GM23338 (cell line): ENCODE results near the gene HSD11B1. TPM values are rescaled to one million over a fixed set of nuclear protein-coding genes. Genes with fewer than 3 reads are reported as not detected.

Experiments
- ATAC-seq: fragments of 200-7000 bp; cut with Tn5 transposase; 3 replicates; pipeline ENCODE4 v1.9.1; 2020
- DNase-seq: peaks from one replicate; pipeline ENCODE4 v3.0.0-alpha.2; 2015; ENCODE audit warnings: low spot score
- H2AFZ ChIP-seq: fragments of 200-600 bp; sonication (generic); 2 replicates; pipeline ENCODE4 v1.8.0; 2016; ENCODE audit warnings: antibody characterized with exemption, mild to moderate bottlenecking, moderate library complexity
- H3F3A ChIP-seq: fragments of 200-600 bp; sonication (generic); replicated peaks from 2 replicates; pipeline ENCODE4 v1.8.0; 2017; ENCODE audit warnings: antibody characterized with exemption, mixed run types, low read depth
- H3K27ac ChIP-seq: fragments of 200-600 bp; sonication (generic); 2 replicates; pipeline ENCODE4 v1.6.1; 2016; ENCODE audit warnings: low read depth
- H3K27me3 ChIP-seq: fragments of 200-600 bp; sonication (generic); 2 replicates; pipeline ENCODE4 v1.8.0; 2016; ENCODE audit warnings: mild to moderate bottlenecking, mixed run types, moderate library complexity; ENCODE audit not compliant: insufficient read depth
- H3K36me3 ChIP-seq: fragments of 200-600 bp; sonication (generic); 2 replicates; pipeline ENCODE4 v1.8.0; 2016; ENCODE audit warnings: mild to moderate bottlenecking; ENCODE audit not compliant: insufficient read depth
- H3K4me1 ChIP-seq: fragments of 200-600 bp; sonication (generic); 2 replicates; pipeline ENCODE4 v1.8.0; 2016; ENCODE audit warnings: mild to moderate bottlenecking, moderate library complexity; ENCODE audit not compliant: insufficient read depth
- H3K4me2 ChIP-seq: fragments of 200-600 bp; sonication (generic); 2 replicates; pipeline ENCODE4 v1.7.1; 2017; ENCODE audit warnings: mixed run types
- H3K4me3 ChIP-seq: fragments of 200-600 bp; sonication (generic); 2 replicates; pipeline ENCODE4 v1.6.1; 2016; ENCODE audit warnings: mixed run types
- H3K79me2 ChIP-seq: fragments of 200-600 bp; sonication (generic); replicated peaks from 2 replicates; pipeline ENCODE4 v1.8.0; 2017; ENCODE audit warnings: mild to moderate bottlenecking; ENCODE audit not compliant: insufficient read depth
- H3K9me2 ChIP-seq: fragments of 200-600 bp; sonication (generic); 2 replicates; pipeline ENCODE4 v1.8.0; 2017; ENCODE audit not compliant: insufficient read depth
- H4K20me1 ChIP-seq: fragments of 200-600 bp; sonication (generic); replicated peaks from 2 replicates; pipeline ENCODE4 v1.8.0; 2017; ENCODE audit warnings: mild to moderate bottlenecking; ENCODE audit not compliant: insufficient read depth
- H3K27ac Mint-ChIP-seq: 2 replicates; pipeline ENCODE4 v1.8.0; 2020; ENCODE audit warnings: inconsistent platforms, mild to moderate bottlenecking, moderate library complexity, mixed read lengths
- H3K27me3 Mint-ChIP-seq: 3 replicates; pipeline ENCODE4 v1.8.0; 2022; ENCODE audit warnings: low read depth, mild to moderate bottlenecking, moderate library complexity, mixed read lengths, inconsistent platforms; ENCODE audit not compliant: insufficient read depth, poor library complexity
- H3K36me3 Mint-ChIP-seq: 3 replicates; pipeline ENCODE4 v1.8.0; 2021; ENCODE audit warnings: low read depth, mild to moderate bottlenecking, inconsistent platforms, moderate library complexity, mixed read lengths
- H3K4me1 Mint-ChIP-seq: 3 replicates; pipeline ENCODE4 v1.8.0; 2020; ENCODE audit warnings: mild to moderate bottlenecking, inconsistent platforms, mixed read lengths
- H3K4me3 Mint-ChIP-seq: 3 replicates; pipeline ENCODE4 v1.8.0; 2021; ENCODE audit warnings: moderate library complexity, mild to moderate bottlenecking, inconsistent platforms, mixed read lengths
- H3K9me3 Mint-ChIP-seq: 3 replicates; pipeline ENCODE4 v1.8.0; 2020; ENCODE audit warnings: moderate library complexity, mild to moderate bottlenecking, inconsistent platforms, mixed read lengths
- EZH2phosphoT487 ChIP-seq: fragments of 200-600 bp; sonication (generic); IDR thresholded peaks from one replicate; pipeline ENCODE4 v1.8.1; 2018; ENCODE audit warnings: antibody characterized with exemption; ENCODE audit not compliant: unreplicated experiment
- NANOG ChIP-seq: IDR thresholded peaks from 2 replicates; pipeline ENCODE4 v1.6.1; 2016; ENCODE audit warnings: antibody characterized with exemption, borderline replicate concordance
- POLR2AphosphoS5 ChIP-seq: IDR thresholded peaks from 2 replicates; pipeline ENCODE4 v1.6.1; 2016; ENCODE audit warnings: antibody characterized with exemption, low read depth
- STAT1 ChIP-seq: IDR thresholded peaks from one replicate; pipeline ENCODE4 v1.6.1; 2016; ENCODE audit warnings: antibody characterized with exemption; ENCODE audit not compliant: unreplicated experiment
- ZNF114 ChIP-seq: fragments of 250-450 bp; sonication (Bioruptor Pico); IDR thresholded peaks from 2 replicates; pipeline ENCODE4 v1.5.0; 2020; ENCODE audit warnings: mild to moderate bottlenecking, moderate library complexity
- ZNF331 ChIP-seq: fragments of 250-450 bp; sonication (Bioruptor Pico); IDR thresholded peaks from 2 replicates; pipeline ENCODE4 v1.5.0; 2020; ENCODE audit warnings: low read depth, mild to moderate bottlenecking, moderate library complexity
- polyA plus RNA-seq: library from polyadenylated mRNA; unstranded; fragments of >200 nt; fragmentation: Nextera tagmentation; extraction: Ambion mirVana; gene quantifications from 2 replicates; pipeline ENCODE4 v1.2.1, GENCODE V29; 2016
- total RNA-seq: library from RNA; depleted of rRNA; stranded (reverse); fragments of >200 nt; shearing (Covaris generic); gene quantifications from 2 replicates; pipeline ENCODE4 v1.2.3, GENCODE V29; 2014
- TF ChIP-seq, protein P1 (sequence below): IDR thresholded peaks from one replicate; pipeline ENCODE4 v1.6.1; 2018; ENCODE audit warnings: antibody characterized with exemption; ENCODE audit not compliant: unreplicated experiment
- TF ChIP-seq, protein P2 (sequence below): IDR thresholded peaks from 2 replicates; pipeline ENCODE4 v1.6.1; 2016; ENCODE audit warnings: antibody characterized with exemption

Gene HSD11B1
- total and polyA plus RNA-seq, 2 experiments from 2014 or later: not detected

DNA sequence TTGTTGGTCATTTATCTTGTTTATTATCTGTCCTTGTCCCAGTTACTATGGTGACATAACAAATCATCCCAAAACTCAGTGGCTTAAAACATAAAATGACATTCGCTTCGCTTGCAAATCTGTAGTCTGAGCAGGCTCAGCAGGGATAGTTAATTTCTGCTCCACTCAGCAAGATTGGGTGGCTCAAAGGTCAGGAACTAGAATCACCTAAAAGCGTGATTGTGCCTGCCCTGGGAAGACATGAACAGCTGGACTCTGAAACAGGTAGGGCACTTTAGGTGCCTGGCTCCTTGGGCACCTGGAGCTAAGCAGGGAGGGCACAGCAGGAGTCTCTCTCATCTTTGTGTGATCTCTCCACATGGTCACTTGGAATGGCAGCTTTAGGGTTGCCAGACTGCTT lies 36.5 kb downstream of the HSD11B1 start:
- Histone ChIP-seq H3K27me3 (0 out of 2 replicates have a peak, but pooled peaks cover under 1% of the 10 kb centered on the region), H3K27ac (no peak overlapping the region), H3K4me2 (no peak overlapping the region), H3F3A (no peaks in the 10 kb centered on the region), H3K4me3 (no peak overlapping the region), H3K36me3 (no peaks in the 10 kb centered on the region), H2AFZ (no peak overlapping the region), H3K9me2 (no peaks in the 10 kb centered on the region), H4K20me1 (no peaks in the 10 kb centered on the region), H3K79me2 (no peaks in the 10 kb centered on the region), H3K4me1 (no peaks in the 10 kb centered on the region)
- no peak for TF ChIP-seq ZNF114 (CRISPR knock-in tag)
- TF ChIP-seq NANOG: no peak
- no peak for TF ChIP-seq EZH2phosphoT487
- TF ChIP-seq, protein P1, sequence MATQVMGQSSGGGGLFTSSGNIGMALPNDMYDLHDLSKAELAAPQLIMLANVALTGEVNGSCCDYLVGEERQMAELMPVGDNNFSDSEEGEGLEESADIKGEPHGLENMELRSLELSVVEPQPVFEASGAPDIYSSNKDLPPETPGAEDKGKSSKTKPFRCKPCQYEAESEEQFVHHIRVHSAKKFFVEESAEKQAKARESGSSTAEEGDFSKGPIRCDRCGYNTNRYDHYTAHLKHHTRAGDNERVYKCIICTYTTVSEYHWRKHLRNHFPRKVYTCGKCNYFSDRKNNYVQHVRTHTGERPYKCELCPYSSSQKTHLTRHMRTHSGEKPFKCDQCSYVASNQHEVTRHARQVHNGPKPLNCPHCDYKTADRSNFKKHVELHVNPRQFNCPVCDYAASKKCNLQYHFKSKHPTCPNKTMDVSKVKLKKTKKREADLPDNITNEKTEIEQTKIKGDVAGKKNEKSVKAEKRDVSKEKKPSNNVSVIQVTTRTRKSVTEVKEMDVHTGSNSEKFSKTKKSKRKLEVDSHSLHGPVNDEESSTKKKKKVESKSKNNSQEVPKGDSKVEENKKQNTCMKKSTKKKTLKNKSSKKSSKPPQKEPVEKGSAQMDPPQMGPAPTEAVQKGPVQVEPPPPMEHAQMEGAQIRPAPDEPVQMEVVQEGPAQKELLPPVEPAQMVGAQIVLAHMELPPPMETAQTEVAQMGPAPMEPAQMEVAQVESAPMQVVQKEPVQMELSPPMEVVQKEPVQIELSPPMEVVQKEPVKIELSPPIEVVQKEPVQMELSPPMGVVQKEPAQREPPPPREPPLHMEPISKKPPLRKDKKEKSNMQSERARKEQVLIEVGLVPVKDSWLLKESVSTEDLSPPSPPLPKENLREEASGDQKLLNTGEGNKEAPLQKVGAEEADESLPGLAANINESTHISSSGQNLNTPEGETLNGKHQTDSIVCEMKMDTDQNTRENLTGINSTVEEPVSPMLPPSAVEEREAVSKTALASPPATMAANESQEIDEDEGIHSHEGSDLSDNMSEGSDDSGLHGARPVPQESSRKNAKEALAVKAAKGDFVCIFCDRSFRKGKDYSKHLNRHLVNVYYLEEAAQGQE: no peak
- H3K27me3 Mint-ChIP-seq: peaks cover 2% of the 10 kb centered on the region
- H3K4me1 Mint-ChIP-seq: peaks cover 3% of the 10 kb centered on the region; the same call in 2 of the 3 replicates
- ATAC-seq (no peak), DNase-seq (no peak)
- H3K4me3 Mint-ChIP-seq: no peak overlapping the region
- no peak overlapping the region for H3K27ac Mint-ChIP-seq
- H3K36me3 Mint-ChIP-seq: no peaks in the 10 kb centered on the region
- H3K9me3 Mint-ChIP-seq: no peaks in the 10 kb centered on the region

DNA sequence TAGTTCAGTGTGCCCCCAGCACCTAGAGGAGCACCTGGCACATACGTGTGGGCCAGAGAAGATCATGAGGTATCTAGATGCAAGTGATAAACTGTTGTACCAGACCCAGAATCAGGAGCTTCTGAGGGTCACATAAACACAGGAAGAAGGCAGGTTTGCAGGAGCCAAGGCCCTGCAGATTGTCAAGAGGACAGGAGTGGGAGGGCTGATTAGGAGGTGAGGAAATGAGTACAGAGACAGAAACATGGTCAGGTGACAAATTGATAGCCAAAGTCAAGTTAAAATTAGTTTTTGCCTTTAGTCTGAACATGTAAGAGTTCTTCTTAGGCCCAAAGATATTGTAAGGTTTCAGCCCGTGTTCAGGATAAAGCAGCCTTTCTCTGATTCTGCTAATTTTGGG lies 37.2 kb downstream of the HSD11B1 start:
- TF ChIP-seq ZNF114 (CRISPR knock-in tag) (no peak), POLR2AphosphoS5 (no peak), STAT1 (no peak), ZNF331 (CRISPR knock-in tag) (no peak)
- TF ChIP-seq, protein P1: no peak
- TF ChIP-seq, protein P2, sequence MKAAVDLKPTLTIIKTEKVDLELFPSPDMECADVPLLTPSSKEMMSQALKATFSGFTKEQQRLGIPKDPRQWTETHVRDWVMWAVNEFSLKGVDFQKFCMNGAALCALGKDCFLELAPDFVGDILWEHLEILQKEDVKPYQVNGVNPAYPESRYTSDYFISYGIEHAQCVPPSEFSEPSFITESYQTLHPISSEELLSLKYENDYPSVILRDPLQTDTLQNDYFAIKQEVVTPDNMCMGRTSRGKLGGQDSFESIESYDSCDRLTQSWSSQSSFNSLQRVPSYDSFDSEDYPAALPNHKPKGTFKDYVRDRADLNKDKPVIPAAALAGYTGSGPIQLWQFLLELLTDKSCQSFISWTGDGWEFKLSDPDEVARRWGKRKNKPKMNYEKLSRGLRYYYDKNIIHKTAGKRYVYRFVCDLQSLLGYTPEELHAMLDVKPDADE: no peak
- H3K36me3 Mint-ChIP-seq: no peaks in the 10 kb centered on the region
- no peak overlapping the region for H3K27ac ChIP-seq

More for the DNA sequence above, 37.2 kb downstream of the HSD11B1 start:
- no peak overlapping the region for H3K4me2 ChIP-seq
- DNase-seq (no peak), ATAC-seq (no peak)
- no peak overlapping the region for H2AFZ ChIP-seq
- Mint-ChIP-seq H3K9me3 (no peaks in the 10 kb centered on the region), H3K4me3 (no peak overlapping the region), H3K27ac (no peak overlapping the region), H3K4me1 (no peaks in the 10 kb centered on the region; the same call in 2 of the 3 replicates), H3K27me3 (peaks cover 2% of the 10 kb centered on the region)
- H3K9me2 ChIP-seq: no peaks in the 10 kb centered on the region
- no peak overlapping the region for H3K4me3 ChIP-seq
- no peaks in the 10 kb centered on the region for H3F3A ChIP-seq
- H3K36me3 ChIP-seq: no peaks in the 10 kb centered on the region
- no peaks in the 10 kb centered on the region for H3K79me2 ChIP-seq
- H4K20me1 ChIP-seq: no peaks in the 10 kb centered on the region
- peaks cover 8% of the 10 kb centered on the region for H3K27me3 ChIP-seq
- H3K4me1 ChIP-seq: no peaks in the 10 kb centered on the region
